Natural killer cell (primary cell): ENCODE measurements around the gene CTNNA2. TPM values are rescaled to one million over a fixed set of nuclear protein-coding genes. Genes with fewer than 3 reads are reported as not detected.
"Not testable (repeated sequence)": the region's sequence is repeated elsewhere in the genome, so short reads cannot be mapped to it uniquely, and the experiment has no call there.

Experiments used
- ATAC-seq, 3 donors: fragments of 150-1000 bp in 2 of 3; fragments of 200-7000 bp in 1 of 3; cut with Tn5 transposase; 1 replicate in 1 of 3; 2 replicates in 2 of 3; pipeline ENCODE4 v1.10.0; 2021; ENCODE audit warnings: mild to moderate bottlenecking in 2 of 3, moderate library complexity in 2 of 3
- DNase-seq, 2 donors: peaks; one replicate each; pipeline versions ENCODE4 v3.0.0 to v3.0.0-alpha.2; 2013 to 2021; ENCODE audit warnings: mixed read lengths in 1 of 2
- H3K27ac ChIP-seq: one replicate; pipeline ENCODE4 v1.5.1; 2013; ENCODE audit warnings: mild to moderate bottlenecking, low read length
- H3K27me3 ChIP-seq: one replicate; pipeline ENCODE4 v1.6.1; 2013; ENCODE audit warnings: low read length; ENCODE audit not compliant: control insufficient read depth, insufficient read depth
- H3K36me3 ChIP-seq: one replicate; pipeline ENCODE4 v1.6.1; 2013; ENCODE audit warnings: low read length; ENCODE audit not compliant: control insufficient read depth, insufficient read depth
- H3K4me1 ChIP-seq: one replicate; pipeline ENCODE4 v1.6.1; 2013; ENCODE audit warnings: low read length; ENCODE audit not compliant: control insufficient read depth, insufficient read depth
- H3K4me3 ChIP-seq: one replicate; pipeline ENCODE4 v1.5.1; 2013; ENCODE audit warnings: low read length
- H3K9me3 ChIP-seq: one replicate; pipeline ENCODE4 v1.6.1; 2013; ENCODE audit warnings: low read length; ENCODE audit not compliant: control insufficient read depth, insufficient read depth
- H3K27ac Mint-ChIP-seq, 2 donors: one replicate each; pipeline ENCODE4 v1.8.0; 2022; ENCODE audit warnings: mild to moderate bottlenecking in 2 of 2, mixed read lengths in 2 of 2, moderate library complexity in 1 of 2
- H3K27me3 Mint-ChIP-seq, 2 donors: one replicate each; pipeline ENCODE4 v1.8.0; 2022; ENCODE audit warnings: low read depth in 2 of 2, mixed read lengths in 2 of 2
- H3K36me3 Mint-ChIP-seq: one replicate; pipeline ENCODE4 v1.8.0; 2022; ENCODE audit warnings: mixed read lengths
- H3K4me1 Mint-ChIP-seq, 2 donors: one replicate each; pipeline ENCODE4 v1.8.0; 2022; ENCODE audit warnings: mixed read lengths in 2 of 2
- H3K4me3 Mint-ChIP-seq: one replicate; pipeline ENCODE4 v1.8.0; 2022; ENCODE audit warnings: mild to moderate bottlenecking, moderate library complexity, mixed read lengths
- H3K9me3 Mint-ChIP-seq, 2 donors: one replicate each; pipeline ENCODE4 v1.8.0; 2022; ENCODE audit warnings: mixed read lengths in 2 of 2
- WGBS: methylation state at CpG from one replicate; pipeline ENCODE4 v1.1.7; 2013; ENCODE audit warnings: missing lambda C conversion rate; ENCODE audit not compliant: insufficient coverage; 5-methylcytosine and 5-hydroxymethylcytosine counted together
- intact Hi-C: fragments of 100-400 bp; cut with micrococcal nuclease; formaldehyde crosslinking; loops from one replicate; pipeline ENCODE4 v1.14.2; 2022
- total RNA-seq, 4 donors: library from RNA; stranded (reverse); fragments of 120-200 nt in 1 of 4; gene quantifications; one replicate each; pipeline versions ENCODE4 v1.2.3 to v1.2.4, GENCODE V29; 2013 to 2022
- TF ChIP-seq, protein P1 (sequence below): fragments of 200-600 bp; IDR thresholded peaks from one replicate; pipeline ENCODE4 v1.8.0; 2022; ENCODE audit warnings: antibody characterized with exemption

Gene CTNNA2
- total RNA-seq, 3 donors from 2014 or later (not counting 1 experiment from before 2014, with no cell fraction given) = not detected

DNA sequence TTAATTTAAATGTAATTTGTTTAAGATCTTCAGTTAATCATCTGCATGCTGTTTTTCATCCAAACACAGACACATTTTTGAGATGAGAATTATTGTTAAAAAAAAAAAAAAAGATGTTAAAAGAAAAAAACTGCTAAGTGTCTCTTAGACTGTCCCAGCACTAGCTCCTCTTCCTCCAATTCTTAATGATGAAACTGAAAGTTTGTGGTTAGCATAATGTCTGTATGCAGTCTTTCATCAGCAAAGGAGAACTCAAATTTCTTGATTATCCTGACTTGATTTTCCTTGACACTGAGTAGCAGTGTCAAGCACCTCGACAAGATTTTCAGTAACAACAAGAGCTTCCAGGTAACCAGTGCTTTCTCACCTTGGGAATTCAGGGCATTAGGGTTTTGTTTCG, 517.3 kb downstream of the CTNNA2 start:
- WGBS = 89% methylated on average over 2 of the region's 2 CpGs
- Histone ChIP-seq H3K4me3 (no peak overlapping the region), H3K27me3 (no peaks in the 10 kb centered on the region), H3K27ac (no peak overlapping the region), H3K36me3 (no peaks in the 10 kb centered on the region), H3K4me1 (no peaks in the 10 kb centered on the region), H3K9me3 (peaks cover 3% of the 10 kb centered on the region)
- H3K9me3 Mint-ChIP-seq = peaks cover 10 to 19% of the 10 kb centered on the region in 2 donors
- no peaks in the 10 kb centered on the region for H3K27me3 Mint-ChIP-seq
- no peaks in the 10 kb centered on the region for H3K36me3 Mint-ChIP-seq
- TF ChIP-seq, protein P1, sequence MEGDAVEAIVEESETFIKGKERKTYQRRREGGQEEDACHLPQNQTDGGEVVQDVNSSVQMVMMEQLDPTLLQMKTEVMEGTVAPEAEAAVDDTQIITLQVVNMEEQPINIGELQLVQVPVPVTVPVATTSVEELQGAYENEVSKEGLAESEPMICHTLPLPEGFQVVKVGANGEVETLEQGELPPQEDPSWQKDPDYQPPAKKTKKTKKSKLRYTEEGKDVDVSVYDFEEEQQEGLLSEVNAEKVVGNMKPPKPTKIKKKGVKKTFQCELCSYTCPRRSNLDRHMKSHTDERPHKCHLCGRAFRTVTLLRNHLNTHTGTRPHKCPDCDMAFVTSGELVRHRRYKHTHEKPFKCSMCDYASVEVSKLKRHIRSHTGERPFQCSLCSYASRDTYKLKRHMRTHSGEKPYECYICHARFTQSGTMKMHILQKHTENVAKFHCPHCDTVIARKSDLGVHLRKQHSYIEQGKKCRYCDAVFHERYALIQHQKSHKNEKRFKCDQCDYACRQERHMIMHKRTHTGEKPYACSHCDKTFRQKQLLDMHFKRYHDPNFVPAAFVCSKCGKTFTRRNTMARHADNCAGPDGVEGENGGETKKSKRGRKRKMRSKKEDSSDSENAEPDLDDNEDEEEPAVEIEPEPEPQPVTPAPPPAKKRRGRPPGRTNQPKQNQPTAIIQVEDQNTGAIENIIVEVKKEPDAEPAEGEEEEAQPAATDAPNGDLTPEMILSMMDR = no peak
- intact Hi-C loops = no loop called here
- H3K4me3 Mint-ChIP-seq = no peak overlapping the region
- no peak overlapping the region for H3K27ac Mint-ChIP-seq
- no peak for DNase-seq
- no peaks in the 10 kb centered on the region for H3K4me1 Mint-ChIP-seq
- no peak for ATAC-seq

DNA sequence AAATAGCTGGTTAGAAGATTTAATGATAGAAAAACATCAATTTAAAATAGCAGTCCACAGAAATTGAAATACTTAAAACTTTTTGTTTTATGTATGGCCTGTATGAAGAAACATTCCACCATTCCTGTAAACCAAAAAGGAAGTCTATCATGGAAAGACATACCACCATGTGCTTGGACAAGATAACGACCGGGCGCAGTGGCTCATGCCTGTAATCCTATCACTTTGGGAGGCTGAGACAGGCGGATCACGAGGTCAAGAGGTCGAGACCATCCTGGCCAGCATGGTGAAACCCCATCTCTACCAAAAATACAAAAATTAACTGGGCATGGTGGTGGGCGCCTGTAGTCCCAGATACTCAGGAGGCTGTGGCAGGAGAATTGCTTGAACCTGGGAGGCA, 519.8 kb downstream of the CTNNA2 start:
- H3K27me3 ChIP-seq, H3K4me3 Mint-ChIP-seq, H3K36me3 ChIP-seq, H3K27me3 Mint-ChIP-seq, H3K27ac ChIP-seq, H3K27ac Mint-ChIP-seq, H3K36me3 Mint-ChIP-seq, H3K4me1 Mint-ChIP-seq, intact Hi-C loops, H3K4me1 ChIP-seq, DNase-seq, H3K4me3 ChIP-seq, ATAC-seq, H3K9me3 ChIP-seq: not testable (repeated sequence)
- H3K9me3 Mint-ChIP-seq = peaks cover 14 to 16% of the 10 kb centered on the region in 2 donors
- WGBS = 89% methylated on average over 7 of the region's 7 CpGs

DNA sequence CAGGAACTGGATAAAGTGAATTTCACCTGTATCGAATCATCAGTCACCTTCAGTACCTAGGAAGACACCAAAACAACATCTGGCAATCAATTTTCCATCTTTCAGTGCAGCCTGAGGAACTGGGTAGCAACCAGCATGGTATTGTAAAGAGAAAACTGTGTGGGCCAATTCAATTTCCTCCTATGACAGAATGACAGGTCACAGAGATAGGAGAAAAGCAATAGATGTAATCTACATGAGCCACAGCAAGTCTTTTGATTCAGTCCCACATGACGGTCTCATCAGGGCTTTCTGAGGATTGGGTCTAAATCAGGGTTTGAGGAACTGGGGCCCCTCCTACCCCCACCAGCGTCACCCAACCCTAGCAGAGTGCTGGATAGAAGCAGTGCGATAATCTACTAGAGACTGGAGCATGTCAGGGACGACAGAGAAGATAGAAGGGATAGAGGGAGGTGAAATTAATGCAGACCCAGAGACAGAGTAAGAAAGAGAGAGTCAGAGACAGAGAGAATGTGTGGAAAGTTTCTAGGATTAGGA, 523.0 kb downstream of the CTNNA2 start:
- TF ChIP-seq, protein P1 = no peak
- Mint-ChIP-seq H3K27ac (no peak overlapping the region), H3K27me3 (no peaks in the 10 kb centered on the region), H3K4me3 (no peak overlapping the region), H3K9me3 (peaks cover 14 to 19% of the 10 kb centered on the region in 2 donors), H3K4me1 (no peaks in the 10 kb centered on the region), H3K36me3 (no peaks in the 10 kb centered on the region)
- Histone ChIP-seq H3K4me3 (no peak overlapping the region), H3K36me3 (no peaks in the 10 kb centered on the region), H3K9me3 (no peaks in the 10 kb centered on the region), H3K27ac (no peak overlapping the region), H3K27me3 (no peaks in the 10 kb centered on the region), H3K4me1 (no peaks in the 10 kb centered on the region)
- WGBS = 82% methylated on average over 3 of the region's 5 CpGs
- intact Hi-C loops = no loop called here
- DNase-seq (no peak), ATAC-seq (no peak)

DNA sequence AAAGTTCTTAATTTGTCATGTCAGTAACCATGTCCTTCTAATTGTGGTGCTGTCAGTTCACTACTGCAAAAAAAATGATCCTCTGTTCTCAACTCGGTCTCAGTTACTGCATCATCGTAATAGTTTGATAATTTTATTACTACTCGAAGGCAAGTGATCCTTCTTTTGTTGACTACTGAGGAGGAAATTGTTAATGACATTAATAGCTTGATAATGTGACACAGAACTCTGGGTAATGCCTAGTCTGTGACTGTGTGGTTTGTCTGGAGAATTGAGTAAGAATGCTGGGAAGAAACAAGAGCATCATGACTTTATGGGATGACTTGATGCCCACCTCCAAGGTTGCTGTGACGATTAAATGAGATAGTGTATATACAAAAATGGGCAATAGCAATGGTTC, 524.5 kb downstream of the CTNNA2 start:
- Mint-ChIP-seq H3K27me3 (no peaks in the 10 kb centered on the region), H3K4me3 (no peak overlapping the region), H3K9me3 (peaks cover 11 to 16% of the 10 kb centered on the region in 2 donors), H3K4me1 (no peaks in the 10 kb centered on the region), H3K27ac (no peak overlapping the region), H3K36me3 (no peaks in the 10 kb centered on the region)
- 81% methylated on average over 4 of the region's 4 CpGs for WGBS
- Histone ChIP-seq H3K4me1 (no peaks in the 10 kb centered on the region), H3K27me3 (no peaks in the 10 kb centered on the region), H3K9me3 (no peaks in the 10 kb centered on the region), H3K36me3 (no peaks in the 10 kb centered on the region), H3K27ac (no peak overlapping the region), H3K4me3 (no peak overlapping the region)
- TF ChIP-seq, protein P1 = no peak
- intact Hi-C loops = no loop called here
- no peak for ATAC-seq
- DNase-seq = no peak
